Measurements from ENCODE around the gene AGMO.

DNA sequence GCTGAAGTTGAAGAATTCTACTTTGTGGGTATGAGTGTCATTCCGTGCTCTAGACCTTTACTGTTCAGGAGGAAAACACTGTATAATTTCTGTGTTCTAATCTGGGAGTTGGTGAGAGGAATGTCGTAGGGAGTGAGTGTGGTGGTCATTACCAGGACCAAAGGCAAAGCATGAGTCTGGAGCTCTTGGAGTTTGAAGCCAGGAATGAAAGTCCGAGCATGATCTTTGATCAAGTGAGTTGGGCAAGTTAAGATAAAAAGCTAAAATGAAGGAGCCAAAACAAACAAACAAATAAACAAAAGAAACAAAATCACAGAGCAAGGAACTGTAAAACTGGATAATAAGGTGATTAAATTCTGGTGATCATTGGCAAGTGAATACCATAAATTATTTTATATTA is 161.4 kb downstream of the AGMO start:
- TF ChIP-seq, protein P1, sequence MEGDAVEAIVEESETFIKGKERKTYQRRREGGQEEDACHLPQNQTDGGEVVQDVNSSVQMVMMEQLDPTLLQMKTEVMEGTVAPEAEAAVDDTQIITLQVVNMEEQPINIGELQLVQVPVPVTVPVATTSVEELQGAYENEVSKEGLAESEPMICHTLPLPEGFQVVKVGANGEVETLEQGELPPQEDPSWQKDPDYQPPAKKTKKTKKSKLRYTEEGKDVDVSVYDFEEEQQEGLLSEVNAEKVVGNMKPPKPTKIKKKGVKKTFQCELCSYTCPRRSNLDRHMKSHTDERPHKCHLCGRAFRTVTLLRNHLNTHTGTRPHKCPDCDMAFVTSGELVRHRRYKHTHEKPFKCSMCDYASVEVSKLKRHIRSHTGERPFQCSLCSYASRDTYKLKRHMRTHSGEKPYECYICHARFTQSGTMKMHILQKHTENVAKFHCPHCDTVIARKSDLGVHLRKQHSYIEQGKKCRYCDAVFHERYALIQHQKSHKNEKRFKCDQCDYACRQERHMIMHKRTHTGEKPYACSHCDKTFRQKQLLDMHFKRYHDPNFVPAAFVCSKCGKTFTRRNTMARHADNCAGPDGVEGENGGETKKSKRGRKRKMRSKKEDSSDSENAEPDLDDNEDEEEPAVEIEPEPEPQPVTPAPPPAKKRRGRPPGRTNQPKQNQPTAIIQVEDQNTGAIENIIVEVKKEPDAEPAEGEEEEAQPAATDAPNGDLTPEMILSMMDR (IDR thresholded peaks at IDR 0.05; ENCODE audit: low read depth, low read length) = no peak
- TF ChIP-seq POLR2A (IDR thresholded peaks at IDR 0.05; ENCODE audit: extremely low read depth, insufficient read length) = no peak
